Activated CD4-positive, CD25-positive, alpha-beta regulatory T cell treated with anti-CD3 and anti-CD28 coated beads, Interleukin-2, amount 50 U/mL, for 72 hours (primary cell): ENCODE measurements around the gene RHBDL3.
"Not testable (repeated sequence)": the region's sequence is repeated elsewhere in the genome, so short reads cannot be mapped to it uniquely, and the experiment has no call there.

Experiments used
- DNase-seq: peaks from one replicate; pipeline ENCODE4 v3.0.0; 2021

Gene RHBDL3

GRCh38 chr17:32331243-32332040 is 65.8 kb downstream of the RHBDL3 start:
- DNase-seq = no peak

GRCh38 chr17:32333187-32333586 is 67.6 kb downstream of the RHBDL3 start:
- no peak for DNase-seq

GRCh38 chr17:32335046-32335445 is 69.4 kb downstream of the RHBDL3 start:
- DNase-seq = no peak

GRCh38 chr17:32335687-32336086 is 70.1 kb downstream of the RHBDL3 start:
- DNase-seq = no peak

GRCh38 chr17:32341141-32341856 is 75.7 kb downstream of the RHBDL3 start:
- peak; percentile 41 for DNase-seq

- peak; percentile 74 for DNase-seq
Observed at GRCh38 chr17:32341857-32342602, 76.4 kb downstream of the RHBDL3 start, which contains the start of gene C17orf75. Gene C17orf75, minus strand, starts transcription at chr17:32342173. Its CDS starts 34 bp downstream, at chr17:32342139.

GRCh38 chr17:32342603-32343325 is 77.1 kb downstream of the RHBDL3 start:
- DNase-seq = no peak

GRCh38 chr17:32345951-32346600 is 80.4 kb downstream of the RHBDL3 start:
- DNase-seq = no peak

- no peak for DNase-seq
Observed at GRCh38 chr17:32348483-32348800, 82.8 kb downstream of the RHBDL3 start.

GRCh38 chr17:32349503-32349853 is 83.8 kb downstream of the RHBDL3 start:
- no peak for DNase-seq

- DNase-seq = peak; percentile 94
Observed at GRCh38 chr17:32349854-32350665, 84.4 kb downstream of the RHBDL3 start, which contains the start of gene ZNF207. Gene ZNF207, plus strand, starts transcription at chr17:32350157. Its CDS starts 129 bp downstream, at chr17:32350286.

GRCh38 chr17:32350666-32351418 is 85.2 kb downstream of the RHBDL3 start:
- DNase-seq = no peak

GRCh38 chr17:32352734-32353133 is 87.1 kb downstream of the RHBDL3 start:
- DNase-seq = not testable (repeated sequence)

GRCh38 chr17:32355649-32356377 is 90.2 kb downstream of the RHBDL3 start:
- no peak for DNase-seq

- no peak for DNase-seq
Observed at GRCh38 chr17:32356378-32356743, 90.7 kb downstream of the RHBDL3 start.

GRCh38 chr17:32356750-32357149 is 91.1 kb downstream of the RHBDL3 start:
- DNase-seq = no peak

GRCh38 chr17:32357615-32358014 is 92.0 kb downstream of the RHBDL3 start:
- DNase-seq = no peak

GRCh38 chr17:32361270-32361669 is 95.6 kb downstream of the RHBDL3 start:
- no peak for DNase-seq

- DNase-seq = no peak
Observed at GRCh38 chr17:32370426-32370825, 104.8 kb downstream of the RHBDL3 start.
